ENCODE results near the gene XG.
A peak's percentile ranks its signal among the peaks of the same experiment; 100 is the strongest.

Gene XG

DNA sequence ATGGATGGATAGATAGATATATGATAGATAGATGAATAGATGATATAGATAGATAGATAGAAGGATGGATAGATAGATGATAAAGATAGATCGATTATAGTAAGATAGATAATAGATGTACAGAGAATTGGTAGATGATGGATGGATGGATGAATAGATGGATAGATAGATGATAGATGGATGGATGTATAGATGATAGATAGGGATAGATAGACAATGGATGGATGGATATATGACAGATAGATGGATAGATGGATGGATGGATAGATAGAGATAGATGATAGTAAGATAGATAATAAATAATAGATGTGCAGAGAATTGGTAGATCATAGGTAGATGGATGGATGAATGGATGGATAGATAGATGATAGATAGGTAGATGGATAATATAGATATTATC, 89.1 kb downstream of the XG start:
- no peak for DNase-seq (ENCODE audit: low read depth)
- TF ChIP-seq, protein P1, sequence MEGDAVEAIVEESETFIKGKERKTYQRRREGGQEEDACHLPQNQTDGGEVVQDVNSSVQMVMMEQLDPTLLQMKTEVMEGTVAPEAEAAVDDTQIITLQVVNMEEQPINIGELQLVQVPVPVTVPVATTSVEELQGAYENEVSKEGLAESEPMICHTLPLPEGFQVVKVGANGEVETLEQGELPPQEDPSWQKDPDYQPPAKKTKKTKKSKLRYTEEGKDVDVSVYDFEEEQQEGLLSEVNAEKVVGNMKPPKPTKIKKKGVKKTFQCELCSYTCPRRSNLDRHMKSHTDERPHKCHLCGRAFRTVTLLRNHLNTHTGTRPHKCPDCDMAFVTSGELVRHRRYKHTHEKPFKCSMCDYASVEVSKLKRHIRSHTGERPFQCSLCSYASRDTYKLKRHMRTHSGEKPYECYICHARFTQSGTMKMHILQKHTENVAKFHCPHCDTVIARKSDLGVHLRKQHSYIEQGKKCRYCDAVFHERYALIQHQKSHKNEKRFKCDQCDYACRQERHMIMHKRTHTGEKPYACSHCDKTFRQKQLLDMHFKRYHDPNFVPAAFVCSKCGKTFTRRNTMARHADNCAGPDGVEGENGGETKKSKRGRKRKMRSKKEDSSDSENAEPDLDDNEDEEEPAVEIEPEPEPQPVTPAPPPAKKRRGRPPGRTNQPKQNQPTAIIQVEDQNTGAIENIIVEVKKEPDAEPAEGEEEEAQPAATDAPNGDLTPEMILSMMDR (IDR thresholded peaks at IDR 0.05; ENCODE audit: control insufficient read depth, extremely low read depth, insufficient read depth) = no peak
- H3K4me3 ChIP-seq (ENCODE audit: low read depth, low read length) = no peak overlapping the region

GRCh38 chrX:2841537-2841936, 89.7 kb downstream of the XG start:
- no peak overlapping the region for H3K4me3 ChIP-seq (ENCODE audit: low read depth, low read length)
- no peak for DNase-seq (ENCODE audit: low read depth)
- TF ChIP-seq, protein P1 (IDR thresholded peaks at IDR 0.05; ENCODE audit: control insufficient read depth, extremely low read depth, insufficient read depth) = no peak

- TF ChIP-seq, protein P1 (IDR thresholded peaks at IDR 0.05; ENCODE audit: control insufficient read depth, extremely low read depth, insufficient read depth) = no peak
Observed at GRCh38 chrX:2846992-2847391, 95.2 kb downstream of the XG start.

DNA sequence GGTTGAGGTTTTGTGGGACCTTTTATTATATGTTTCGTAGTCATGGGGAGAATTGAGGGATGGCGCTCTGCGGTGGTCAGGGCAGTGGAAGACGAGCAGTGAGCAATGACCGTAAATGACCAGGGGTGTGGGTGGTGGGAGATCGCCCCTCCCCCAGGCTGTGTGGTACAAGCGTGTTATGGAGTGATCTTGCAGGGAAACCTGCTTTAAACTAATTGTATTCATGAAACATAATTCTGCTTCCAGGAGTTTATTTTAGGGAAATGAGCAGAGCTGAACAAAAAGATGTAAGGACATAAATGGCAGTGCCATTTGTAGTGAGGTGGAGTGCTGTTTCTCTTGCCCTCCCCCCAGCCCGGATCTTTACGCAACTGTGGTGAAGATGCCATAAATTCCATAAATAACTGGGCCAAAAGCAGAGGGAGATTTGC, 97.0 kb downstream of the XG start:
- TF ChIP-seq, protein P1 (IDR thresholded peaks at IDR 0.05; ENCODE audit: control insufficient read depth, extremely low read depth, insufficient read depth) = no peak
- no peak overlapping the region for H3K4me3 ChIP-seq (ENCODE audit: low read depth, low read length)
- no peak for DNase-seq (ENCODE audit: low read depth)

More at GRCh38 chrX:2846992-2847391, 95.2 kb downstream of the XG start:
- no peak overlapping the region for H3K4me3 ChIP-seq (ENCODE audit: low read depth, low read length)
- DNase-seq (ENCODE audit: low read depth) = peak; percentile 17

GRCh38 chrX:2854918-2855317, 103.1 kb downstream of the XG start:
- TF ChIP-seq, protein P1 (IDR thresholded peaks at IDR 0.05; ENCODE audit: control insufficient read depth, extremely low read depth, insufficient read depth) = no peak
- DNase-seq (ENCODE audit: low read depth) = no peak
- H3K4me3 ChIP-seq (ENCODE audit: low read depth, low read length) = no peak overlapping the region

GRCh38 chrX:2855761-2856160, 103.9 kb downstream of the XG start:
- H3K4me3 ChIP-seq (ENCODE audit: low read depth, low read length) = no peak overlapping the region
- no peak for DNase-seq (ENCODE audit: low read depth)
- TF ChIP-seq, protein P1 (IDR thresholded peaks at IDR 0.05; ENCODE audit: control insufficient read depth, extremely low read depth, insufficient read depth) = no peak

DNA sequence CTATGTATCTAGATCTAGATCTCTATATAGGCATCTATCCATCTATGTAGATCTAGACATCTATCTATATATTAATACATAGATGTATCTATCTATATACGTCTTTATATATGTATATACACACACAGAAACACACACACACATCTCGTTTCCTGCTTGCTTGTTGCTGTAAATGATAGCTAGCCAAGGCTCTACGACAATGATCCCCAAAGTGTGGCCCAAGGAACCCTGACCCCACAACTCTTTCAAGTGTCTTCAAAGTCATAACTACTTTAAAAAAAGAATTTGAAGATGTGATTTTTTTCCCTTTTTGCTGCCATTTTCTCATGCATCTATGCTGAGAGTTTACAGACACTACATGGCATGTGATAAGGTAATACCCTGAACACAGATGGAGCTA, 105.7 kb downstream of the XG start:
- H3K4me3 ChIP-seq (ENCODE audit: low read depth, low read length) = no peak overlapping the region
- no peak for DNase-seq (ENCODE audit: low read depth)
- TF ChIP-seq, protein P1 (IDR thresholded peaks at IDR 0.05; ENCODE audit: control insufficient read depth, extremely low read depth, insufficient read depth) = no peak
